GM12874 (cell line): Measurements from ENCODE around the gene ESYT2.

ENCODE experiments used
- TF ChIP-seq, protein P1 (sequence below): IDR thresholded peaks from 2 replicates; pipeline ENCODE4 v1.5.1; 2011; ENCODE audit warnings: low read depth, mild to moderate bottlenecking, control low read depth, low read length, moderate library complexity; ENCODE audit not compliant: insufficient read depth

The ESYT2 gene

GRCh38 chr7:158730383-158731346 is 98.6 kb downstream of the ESYT2 start:
- TF ChIP-seq, protein P1, sequence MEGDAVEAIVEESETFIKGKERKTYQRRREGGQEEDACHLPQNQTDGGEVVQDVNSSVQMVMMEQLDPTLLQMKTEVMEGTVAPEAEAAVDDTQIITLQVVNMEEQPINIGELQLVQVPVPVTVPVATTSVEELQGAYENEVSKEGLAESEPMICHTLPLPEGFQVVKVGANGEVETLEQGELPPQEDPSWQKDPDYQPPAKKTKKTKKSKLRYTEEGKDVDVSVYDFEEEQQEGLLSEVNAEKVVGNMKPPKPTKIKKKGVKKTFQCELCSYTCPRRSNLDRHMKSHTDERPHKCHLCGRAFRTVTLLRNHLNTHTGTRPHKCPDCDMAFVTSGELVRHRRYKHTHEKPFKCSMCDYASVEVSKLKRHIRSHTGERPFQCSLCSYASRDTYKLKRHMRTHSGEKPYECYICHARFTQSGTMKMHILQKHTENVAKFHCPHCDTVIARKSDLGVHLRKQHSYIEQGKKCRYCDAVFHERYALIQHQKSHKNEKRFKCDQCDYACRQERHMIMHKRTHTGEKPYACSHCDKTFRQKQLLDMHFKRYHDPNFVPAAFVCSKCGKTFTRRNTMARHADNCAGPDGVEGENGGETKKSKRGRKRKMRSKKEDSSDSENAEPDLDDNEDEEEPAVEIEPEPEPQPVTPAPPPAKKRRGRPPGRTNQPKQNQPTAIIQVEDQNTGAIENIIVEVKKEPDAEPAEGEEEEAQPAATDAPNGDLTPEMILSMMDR, result no peak

GRCh38 chr7:158729646-158730382 is 99.5 kb downstream of the ESYT2 start:
- TF ChIP-seq, protein P1, result no peak

- TF ChIP-seq, protein P1, result no peak
Observed at GRCh38 chr7:158728911-158729645, 100.2 kb downstream of the ESYT2 start.

GRCh38 chr7:158727690-158728089 is 101.6 kb downstream of the ESYT2 start:
- TF ChIP-seq, protein P1, result no peak

DNA sequence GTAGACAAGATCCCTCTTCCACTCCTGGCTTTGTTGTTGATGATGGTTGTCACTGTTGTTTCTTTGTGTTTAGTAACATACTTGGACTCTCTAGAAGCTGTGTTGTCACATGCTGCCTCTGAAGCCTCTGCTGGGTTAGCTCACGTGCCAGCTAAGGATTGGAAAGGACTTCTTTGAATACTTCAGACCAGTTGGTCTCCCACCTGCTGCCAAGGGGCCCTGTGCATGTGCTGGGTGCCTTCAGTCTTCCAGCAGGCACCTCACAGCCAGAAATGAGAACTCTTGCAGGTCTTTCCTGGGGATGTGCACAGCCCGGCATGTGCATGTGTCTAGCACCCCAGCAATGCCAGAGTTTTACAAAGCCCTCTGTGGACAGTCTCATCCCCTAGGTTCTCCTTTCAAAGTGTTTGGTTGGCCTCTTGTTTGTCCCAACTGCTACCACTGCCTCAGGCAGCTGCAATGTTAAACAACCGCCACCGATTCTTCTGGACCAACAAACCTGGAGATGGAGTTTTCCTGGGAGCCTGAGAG is 103.0 kb downstream of the ESYT2 start:
- TF ChIP-seq, protein P1, result no peak

DNA sequence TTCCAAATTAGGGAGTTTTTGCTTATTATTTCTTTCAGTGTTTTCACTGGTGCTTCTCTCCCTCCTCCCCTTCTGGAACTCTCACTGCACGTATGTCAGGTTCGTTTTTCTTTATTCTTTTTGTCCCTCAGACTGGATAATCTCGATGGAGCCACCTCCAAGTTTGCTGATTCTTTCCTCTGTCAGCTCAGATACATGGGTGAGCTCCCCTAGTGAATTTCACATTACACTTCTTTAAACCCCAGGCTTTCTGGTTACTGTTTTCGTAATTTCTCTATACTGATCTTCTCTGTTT is 103.9 kb downstream of the ESYT2 start:
- TF ChIP-seq, protein P1, result no peak
